GM18951 (cell line): ENCODE measurements around the gene RAB11A.

Experiments used
- POLR2A ChIP-seq: IDR thresholded peaks from 4 replicates; pipeline ENCODE4 v1.6.1; 2011; ENCODE audit warnings: mild to moderate bottlenecking; ENCODE audit not compliant: insufficient read length, insufficient read depth; ENCODE audit errors: extremely low read depth
- in situ Hi-C: fragments of 300-500 bp; cut with MboI; formaldehyde crosslinking; loops from one replicate; pipeline ENCODE4 v1.12.0; 2022; ENCODE audit warnings: low sequenced_read_pairs, mixed read lengths, inconsistent platforms; ENCODE audit not compliant: unreplicated experiment

RAB11A gene

DNA sequence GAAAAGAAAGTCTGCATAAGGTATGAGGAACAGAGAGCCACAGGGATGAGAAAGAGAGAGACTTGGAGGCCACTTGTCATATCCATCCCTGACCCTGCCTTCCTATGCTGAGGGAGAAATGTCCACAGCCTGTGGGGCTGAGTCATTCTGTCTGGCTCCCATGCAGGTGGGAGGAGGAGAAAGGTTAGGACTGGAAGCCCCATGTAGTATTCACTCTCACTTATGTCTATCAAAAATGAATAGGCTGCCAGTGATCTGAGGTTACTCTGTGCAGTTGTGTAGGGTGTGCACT is 71.3 kb downstream of the RAB11A start:
- in situ Hi-C loops = no loop called here
- TF ChIP-seq POLR2A = no peak
